ENCODE results near the gene BPIFA2. TPM values are rescaled to one million over a fixed set of nuclear protein-coding genes. Genes with fewer than 3 reads are reported as not detected.
A peak's percentile ranks its signal among the peaks of the same experiment; 100 is the strongest.

Gene BPIFA2
- total RNA-seq, 1 experiment from 2014 or later: not detected

- ATAC-seq (no peak), DNase-seq (no peak)
- no peak overlapping the region for H3K4me2 ChIP-seq (ENCODE audit: low read length)
- no peaks in the 10 kb centered on the region for H3K9me2 ChIP-seq (replicated peaks; ENCODE audit: low read length)
- peaks cover 7% of the 10 kb centered on the region for H3K27me3 ChIP-seq (ENCODE audit: low read length)
- intact Hi-C loops (cut with micrococcal nuclease): no loop called here
- no peak overlapping the region for H2AFZ ChIP-seq (ENCODE audit: low read length)
- H3K4me1 ChIP-seq (ENCODE audit: insufficient read depth, low read length): no peaks in the 10 kb centered on the region
- H3K79me2 ChIP-seq (ENCODE audit: low read length): no peaks in the 10 kb centered on the region
- BruUV-seq (replicated peaks): no TSS peak
- ChIA-PET CTCF (no interaction called here), POLR2A (ENCODE audit: unreplicated experiment) (no interaction called here)
- H3K27ac ChIP-seq (ENCODE audit: low read length): no peak overlapping the region
- no peaks in the 10 kb centered on the region for H4K20me1 ChIP-seq (ENCODE audit: low read length)
- H3K36me3 ChIP-seq (ENCODE audit: low read depth, low read length): no peaks in the 10 kb centered on the region
- no peak overlapping the region for H3K9ac ChIP-seq (ENCODE audit: low read length)
- TF ChIP-seq EZH2 (IDR thresholded peaks at IDR 0.05; ENCODE audit: low read length, unreplicated experiment): no peak
- TF ChIP-seq EZH2phosphoT487 (IDR thresholded peaks at IDR 0.05; ENCODE audit: borderline replicate concordance, low read length): no peak
- no peak for TF ChIP-seq CTCF (conservative IDR thresholded peaks at IDR 0.05; ENCODE audit: low read depth, low read length)
- no peak overlapping the region for H3K4me3 ChIP-seq (ENCODE audit: low read length)
- H3F3A ChIP-seq (ENCODE audit: low read length, unreplicated experiment): no peaks in the 10 kb centered on the region
- no peaks in the 10 kb centered on the region for H3K9me3 ChIP-seq (ENCODE audit: low read length)
Observed at GRCh38 chr20:33177866-33178265, 9.9 kb downstream of the BPIFA2 start.

GRCh38 chr20:33178726-33179125, 10.8 kb downstream of the BPIFA2 start:
- H3K4me2 ChIP-seq (ENCODE audit: low read length): no peak overlapping the region

More at GRCh38 chr20:33178726-33179125, 10.8 kb downstream of the BPIFA2 start:
- ChIA-PET POLR2A (ENCODE audit: unreplicated experiment) (no interaction called here), CTCF (no interaction called here)
- DNase-seq (peak; percentile 49), ATAC-seq (peak; percentile 56; the same call in 1 of the 2 replicates)
- Histone ChIP-seq H3K36me3 (ENCODE audit: low read depth, low read length) (no peaks in the 10 kb centered on the region), H3K27ac (ENCODE audit: low read length) (no peak overlapping the region), H3K79me2 (ENCODE audit: low read length) (no peaks in the 10 kb centered on the region), H2AFZ (ENCODE audit: low read length) (no peak overlapping the region), H3K27me3 (ENCODE audit: low read length) (peaks cover 12% of the 10 kb centered on the region; the same call in 1 of the 2 replicates), H3F3A (ENCODE audit: low read length, unreplicated experiment) (no peaks in the 10 kb centered on the region), H3K9me3 (ENCODE audit: low read length) (no peaks in the 10 kb centered on the region), H3K4me3 (ENCODE audit: low read length) (no peak overlapping the region), H3K9ac (ENCODE audit: low read length) (no peak overlapping the region), H3K4me1 (ENCODE audit: insufficient read depth, low read length) (no peaks in the 10 kb centered on the region), H3K9me2 (replicated peaks; ENCODE audit: low read length) (no peaks in the 10 kb centered on the region), H4K20me1 (ENCODE audit: low read length) (no peaks in the 10 kb centered on the region)
- intact Hi-C loops (cut with micrococcal nuclease): no loop called here
- BruUV-seq (replicated peaks): no TSS peak
- TF ChIP-seq EZH2 (IDR thresholded peaks at IDR 0.05; ENCODE audit: low read length, unreplicated experiment): no peak
- no peak for TF ChIP-seq EZH2phosphoT487 (IDR thresholded peaks at IDR 0.05; ENCODE audit: borderline replicate concordance, low read length)
- no peak for TF ChIP-seq CTCF (conservative IDR thresholded peaks at IDR 0.05; ENCODE audit: low read depth, low read length)

All from PC-3 (cell line).